ENCODE results near the gene TAF11L13.
"Not testable (repeated sequence)": the region's sequence is repeated elsewhere in the genome, so short reads cannot be mapped to it uniquely, and the experiment has no call there.

The TAF11L13 gene

GRCh38 chr5:17631788-17632187, at the start of gene TAF11L13:
TSS of gene TAF11L13 (plus strand) at chr5:17632088.
- DNase-seq: not testable (repeated sequence)

GRCh38 chr5:17585658-17586057, 46.2 kb upstream of the TAF11L13 start, which contains the start of gene TAF11L7:
TSS of gene TAF11L7 (minus strand) at chr5:17585758.
- DNase-seq: not testable (repeated sequence)

GRCh38 chr5:17590860-17591259, 41.0 kb upstream of the TAF11L13 start, which contains the start of gene TAF11L8:
TSS of gene TAF11L8 (minus strand) at chr5:17590960.
- DNase-seq: not testable (repeated sequence)

GRCh38 chr5:17594255-17594654, 37.6 kb upstream of the TAF11L13 start, which contains the start of gene TAF11L9:
TSS of gene TAF11L9 (minus strand) at chr5:17594394.
- not testable (repeated sequence) for DNase-seq

- not testable (repeated sequence) for DNase-seq
These were observed 34.2 kb upstream of the TAF11L13 start, which contains the start of gene TAF11L10 for GRCh38 chr5:17597728-17598127. TSS of gene TAF11L10 (minus strand) at chr5:17597828.

- DNase-seq: not testable (repeated sequence)
These were observed 28.0 kb upstream of the TAF11L13 start, which contains the start of gene TAF11L11 for GRCh38 chr5:17603880-17604279. TSS of gene TAF11L11 (plus strand) at chr5:17604183.

GRCh38 chr5:17604951-17605350, 26.9 kb upstream of the TAF11L13 start:
- no peak for DNase-seq

- DNase-seq: not testable (repeated sequence)
These were observed 24.4 kb upstream of the TAF11L13 start for GRCh38 chr5:17607461-17607860.

- not testable (repeated sequence) for DNase-seq
These were observed 21.8 kb upstream of the TAF11L13 start, which contains the start of gene TAF11L12 for GRCh38 chr5:17610092-17610491. TSS of gene TAF11L12 (plus strand) at chr5:17610392.

GRCh38 chr5:17614872-17615605, 16.8 kb upstream of the TAF11L13 start:
- DNase-seq: no peak

- no peak for DNase-seq
These were observed 12.5 kb upstream of the TAF11L13 start for GRCh38 chr5:17619354-17619753.

GRCh38 chr5:17620627-17621026, 11.3 kb upstream of the TAF11L13 start:
- DNase-seq: no peak

GRCh38 chr5:17625686-17626085, 6.2 kb upstream of the TAF11L13 start:
- no peak for DNase-seq

- DNase-seq: no peak
These were observed 2.3 kb downstream of the TAF11L13 start, which contains the start of gene TAF11L14 for GRCh38 chr5:17634160-17634559. TSS of gene TAF11L14 (plus strand) at chr5:17634460.

GRCh38 chr5:17649232-17649631, 17.3 kb downstream of the TAF11L13 start:
- DNase-seq: not testable (repeated sequence)

- DNase-seq: not testable (repeated sequence)
These were observed 23.4 kb downstream of the TAF11L13 start for GRCh38 chr5:17655201-17655759.

- DNase-seq: no peak
These were observed 24.0 kb downstream of the TAF11L13 start for GRCh38 chr5:17655921-17656320.

- no peak for DNase-seq
These were observed 31.3 kb downstream of the TAF11L13 start for GRCh38 chr5:17663182-17663581.

GRCh38 chr5:17665836-17666235, 33.9 kb downstream of the TAF11L13 start:
- DNase-seq: no peak

GRCh38 chr5:17666726-17667235, 34.9 kb downstream of the TAF11L13 start:
- no peak for DNase-seq

GRCh38 chr5:17670353-17670752, 38.5 kb downstream of the TAF11L13 start:
- no peak for DNase-seq

GRCh38 chr5:17678751-17679324, 47.0 kb downstream of the TAF11L13 start:
- no peak for DNase-seq

- no peak for DNase-seq
These were observed 47.8 kb downstream of the TAF11L13 start for GRCh38 chr5:17679597-17680203.
